HG02588 (cell line): ENCODE data around the gene ERLIN1.
"Not testable (repeated sequence)": the region's sequence is repeated elsewhere in the genome, so short reads cannot be mapped to it uniquely, and the experiment has no call there.

ENCODE experiments used
- ATAC-seq: cut with Tn5 transposase; IDR thresholded peaks from one replicate; pipeline ENCODE4 v1.9.1; 2021; ENCODE audit warnings: mild to moderate bottlenecking, moderate library complexity; ENCODE audit not compliant: unreplicated experiment

The ERLIN1 gene

DNA sequence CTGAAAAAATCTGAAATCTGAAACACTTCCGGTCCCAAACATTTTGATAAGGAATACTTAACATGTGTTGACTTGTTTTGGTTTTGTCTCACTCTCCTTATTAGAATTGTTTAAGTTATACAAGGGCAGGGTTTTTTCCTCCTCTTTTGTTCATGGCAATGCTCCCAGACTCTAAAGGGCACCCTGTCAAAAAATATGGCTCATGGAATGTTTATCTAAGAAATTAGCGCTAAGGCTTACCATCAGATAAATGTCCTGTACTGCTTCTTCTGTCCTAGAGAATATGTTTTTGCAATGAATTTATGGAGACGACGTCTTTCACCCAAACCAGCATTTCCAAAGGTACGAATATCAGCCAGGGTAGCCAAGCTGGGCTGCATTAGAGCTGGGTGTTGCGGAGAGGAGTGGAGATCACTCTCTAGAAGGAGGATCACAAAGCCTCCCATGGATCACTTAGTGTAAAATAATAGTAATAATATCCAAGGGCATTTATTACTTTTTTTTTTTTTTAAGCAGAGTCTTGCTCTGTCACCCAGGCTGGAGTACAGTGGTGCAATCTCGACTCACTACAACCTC lies 46.8 kb downstream of the ERLIN1 start:
- ATAC-seq = no peak

DNA sequence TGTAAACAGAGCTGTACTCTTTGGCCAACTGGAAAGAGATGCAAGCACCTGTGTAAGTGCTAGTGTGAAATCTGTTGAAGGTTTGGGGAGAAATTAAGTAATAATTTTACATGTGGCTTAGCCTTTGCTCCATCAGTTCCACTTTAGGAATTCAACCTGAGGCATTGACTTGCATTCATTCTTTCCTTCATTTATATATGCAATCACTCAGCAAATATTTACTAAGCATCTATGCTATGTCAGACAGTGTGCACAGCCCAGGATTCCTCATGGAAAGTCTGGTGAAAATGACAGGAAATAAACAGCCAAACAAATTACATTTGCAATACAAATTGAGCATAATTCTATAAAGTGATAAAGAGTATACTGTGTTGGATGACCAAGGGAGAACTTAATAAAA lies 50.3 kb downstream of the ERLIN1 start:
- ATAC-seq = no peak

DNA sequence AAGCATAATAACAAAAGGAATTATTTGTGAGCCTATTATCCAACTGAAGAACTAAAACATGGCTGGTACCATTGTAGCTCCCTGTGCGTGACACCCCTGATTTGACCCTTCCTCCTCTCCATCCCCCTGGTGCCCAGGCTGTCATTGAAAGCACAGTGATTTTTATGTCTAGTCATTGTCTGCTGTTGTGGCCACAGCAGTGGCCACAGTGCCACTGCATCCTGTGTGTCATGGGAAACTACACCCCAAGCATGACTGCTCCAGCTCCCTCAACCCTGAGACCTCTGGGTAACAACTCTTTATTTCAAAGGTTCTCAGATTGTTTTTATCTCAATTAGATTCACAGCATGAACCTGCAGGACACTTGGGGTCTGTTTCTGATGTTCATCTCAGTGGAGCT lies 52.0 kb downstream of the ERLIN1 start:
- ATAC-seq = no peak

DNA sequence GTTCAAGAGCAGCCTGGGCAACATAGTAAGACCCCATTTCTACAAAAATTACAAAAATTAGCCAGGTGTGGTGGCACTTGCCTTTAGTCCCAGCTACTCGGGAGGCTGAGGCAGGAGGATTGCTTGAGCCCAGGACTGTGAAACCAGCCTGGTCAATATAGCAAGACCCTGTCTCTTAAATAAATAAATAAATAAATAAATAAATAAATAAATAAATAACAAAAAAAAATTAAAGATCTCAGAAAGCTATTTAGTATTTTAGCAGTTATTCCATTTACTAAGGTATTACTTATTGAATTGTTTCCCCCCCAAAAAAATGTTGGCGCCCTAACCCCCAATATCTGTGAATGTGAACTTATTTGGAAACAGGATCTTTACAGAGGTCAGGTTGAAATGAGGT lies 53.4 kb downstream of the ERLIN1 start:
- no peak for ATAC-seq

DNA sequence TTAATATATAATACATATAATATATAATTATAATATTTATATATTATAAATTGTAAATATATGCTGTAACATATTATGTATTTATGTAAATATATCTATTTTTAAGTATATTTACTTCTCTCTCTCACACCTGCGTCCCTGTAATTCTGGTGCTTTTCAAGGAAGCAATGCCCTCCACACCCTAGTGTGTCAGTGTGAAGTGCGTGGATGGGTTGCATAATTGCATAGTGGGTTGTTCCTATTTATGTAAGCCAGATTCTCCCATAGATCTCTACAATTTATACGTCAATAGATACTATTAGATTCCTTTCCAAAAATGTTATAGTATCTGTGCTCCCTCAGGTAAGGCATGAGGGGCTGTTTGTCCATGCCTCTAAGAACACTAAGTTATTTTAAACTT lies 54.3 kb downstream of the ERLIN1 start:
- ATAC-seq = no peak

DNA sequence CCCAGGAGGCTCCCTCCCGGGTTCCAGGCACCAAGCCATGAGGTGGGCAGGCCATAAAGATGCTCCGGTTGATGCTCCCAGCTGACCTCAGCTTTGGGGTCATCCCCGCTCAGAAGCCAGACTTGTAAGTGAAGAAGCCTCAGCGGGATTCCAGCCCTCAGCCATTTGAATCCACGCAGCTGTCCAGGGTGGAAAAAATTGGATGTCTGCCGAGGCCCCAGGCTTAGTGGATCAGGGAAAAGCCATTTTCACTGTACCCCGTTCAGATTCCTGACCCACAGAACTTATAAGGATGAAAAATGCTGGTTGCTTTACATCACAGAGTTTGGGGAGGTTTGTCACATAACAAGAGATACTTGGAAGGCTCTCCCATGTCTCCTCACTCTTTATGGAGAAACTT lies 55.0 kb downstream of the ERLIN1 start:
- ATAC-seq = no peak

DNA sequence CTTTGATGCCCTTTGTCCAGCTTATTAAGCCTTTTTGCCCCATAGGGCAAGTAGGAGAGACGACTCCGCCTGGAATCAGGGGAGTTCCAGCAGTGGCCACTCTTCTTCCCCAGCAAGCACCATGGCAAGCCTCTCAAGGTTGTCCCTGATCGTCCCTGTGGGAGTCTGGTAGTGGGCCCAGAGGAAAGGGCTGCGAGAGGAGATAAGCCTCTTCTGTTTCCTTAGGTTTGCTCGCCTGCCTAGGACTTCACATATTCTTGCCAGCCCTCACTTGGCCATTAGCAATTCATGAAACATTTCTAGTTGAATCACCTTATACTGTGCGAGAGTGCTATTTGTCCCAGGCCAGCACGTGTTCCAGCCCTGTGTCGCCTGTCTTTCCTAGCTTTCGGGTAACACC lies 56.4 kb downstream of the ERLIN1 start:
- no peak for ATAC-seq

DNA sequence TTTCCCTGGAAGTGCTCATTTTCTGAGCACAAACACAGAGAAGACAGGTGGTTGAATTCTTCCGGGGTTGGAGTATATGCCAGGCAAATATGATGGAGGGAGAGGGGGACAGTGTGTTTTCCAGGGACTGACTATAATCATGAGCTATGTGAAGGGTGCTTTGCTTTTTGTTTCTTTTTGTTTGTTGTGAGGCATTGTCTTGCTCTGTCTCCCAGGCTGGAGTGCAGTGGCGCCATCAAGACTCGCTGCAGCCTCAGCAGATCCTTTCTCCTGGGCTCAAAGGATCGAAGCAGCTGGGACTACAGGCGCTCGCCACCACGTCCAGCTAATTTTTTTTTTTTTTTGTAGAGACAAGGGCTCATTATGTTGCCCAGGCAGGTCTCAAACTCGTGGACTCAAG lies 56.9 kb downstream of the ERLIN1 start:
- no peak for ATAC-seq

DNA sequence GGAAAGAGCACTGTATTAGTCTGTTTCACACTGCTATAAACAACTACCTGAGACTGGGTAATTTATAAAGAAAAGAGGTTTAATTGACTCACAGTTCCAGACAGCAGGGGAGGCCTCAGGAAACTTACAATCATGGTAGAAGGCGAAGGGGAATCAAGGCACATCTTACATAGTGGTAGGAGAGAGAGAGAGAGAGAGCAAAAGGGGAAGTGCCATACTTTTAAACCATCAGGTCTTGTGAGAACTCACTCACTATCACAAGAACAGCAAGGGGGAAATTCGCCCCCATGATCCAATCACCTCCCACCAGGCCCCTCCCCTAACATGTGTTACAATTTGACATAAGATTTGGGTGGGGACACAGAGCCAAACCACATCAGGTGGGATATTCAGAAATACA lies 60.5 kb downstream of the ERLIN1 start:
- ATAC-seq = not testable (repeated sequence)

DNA sequence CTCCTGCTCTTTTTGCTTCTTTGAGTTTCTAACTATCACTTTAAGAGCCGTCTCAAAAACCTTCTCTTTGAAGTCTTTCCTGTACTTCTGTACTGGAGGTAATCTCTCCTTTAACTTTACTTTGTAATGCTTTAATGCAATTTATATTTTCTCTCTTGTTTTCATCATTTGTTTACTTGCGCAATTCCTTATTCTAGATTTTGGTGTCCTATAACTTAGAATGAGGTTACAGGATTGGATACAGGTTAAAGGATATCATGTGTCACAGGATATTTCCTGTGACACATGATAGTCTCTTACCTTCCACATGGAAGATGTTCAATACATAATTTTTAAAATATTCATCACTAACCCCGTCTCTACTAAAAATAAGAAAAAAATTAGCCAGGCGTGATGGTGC lies 61.7 kb downstream of the ERLIN1 start:
- ATAC-seq = no peak

DNA sequence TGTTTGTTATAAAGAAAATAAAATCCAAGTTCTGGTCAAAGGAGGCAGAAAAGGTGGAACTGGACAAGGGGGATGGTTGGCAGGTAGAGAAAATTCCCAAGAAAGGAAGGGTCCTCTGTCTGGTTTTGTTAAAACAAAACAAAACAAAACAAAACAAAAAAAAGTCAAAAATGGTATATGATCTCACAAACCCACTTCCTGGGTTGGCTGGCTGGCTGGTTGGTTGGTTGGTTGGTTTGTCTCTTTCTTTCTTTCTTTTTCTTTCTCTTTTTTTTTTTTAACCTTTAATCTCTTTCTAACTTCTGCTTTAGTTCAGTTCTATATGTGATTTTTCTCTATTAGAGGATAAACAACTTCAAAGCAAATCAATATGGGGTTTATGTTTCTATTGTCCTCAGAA lies 63.0 kb downstream of the ERLIN1 start:
- ATAC-seq = no peak

DNA sequence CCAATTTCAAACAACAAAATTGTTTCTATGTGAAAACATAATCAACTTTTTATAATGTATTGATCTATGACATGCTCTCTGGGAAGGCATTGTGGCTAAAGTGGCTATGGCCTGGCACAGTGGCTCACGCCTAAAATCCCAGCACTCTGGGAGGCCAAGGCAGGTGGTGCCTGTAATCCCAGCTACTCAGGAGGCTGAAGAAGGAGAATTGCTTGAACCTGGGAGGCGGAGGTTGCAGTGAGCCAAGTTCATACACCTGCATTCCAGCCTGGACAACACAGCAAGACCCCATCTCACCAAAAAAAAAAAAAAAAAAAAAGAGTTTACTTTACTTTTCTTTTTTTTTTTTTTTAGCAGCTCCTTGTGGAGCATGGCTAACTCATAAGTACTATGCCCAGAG lies 65.3 kb downstream of the ERLIN1 start:
- ATAC-seq = no peak

DNA sequence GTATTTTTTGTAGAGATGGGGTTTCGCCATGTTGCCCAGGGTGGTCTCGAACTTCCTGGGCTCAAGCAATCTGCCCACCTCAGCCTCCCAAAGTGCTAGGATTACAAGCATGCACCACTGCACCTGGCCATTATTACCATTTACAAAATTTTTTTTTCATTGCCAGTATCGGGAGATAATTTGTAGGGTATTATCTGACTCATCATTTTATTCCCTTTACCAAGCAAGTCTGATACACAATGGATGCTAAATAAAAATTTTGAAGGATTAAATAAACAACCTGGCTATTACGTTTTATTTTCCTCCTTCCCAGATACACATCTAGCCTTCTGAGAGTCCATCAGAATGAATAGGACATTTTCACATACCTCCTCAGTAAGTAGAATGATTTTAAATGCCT lies 66.1 kb downstream of the ERLIN1 start:
- no peak for ATAC-seq

DNA sequence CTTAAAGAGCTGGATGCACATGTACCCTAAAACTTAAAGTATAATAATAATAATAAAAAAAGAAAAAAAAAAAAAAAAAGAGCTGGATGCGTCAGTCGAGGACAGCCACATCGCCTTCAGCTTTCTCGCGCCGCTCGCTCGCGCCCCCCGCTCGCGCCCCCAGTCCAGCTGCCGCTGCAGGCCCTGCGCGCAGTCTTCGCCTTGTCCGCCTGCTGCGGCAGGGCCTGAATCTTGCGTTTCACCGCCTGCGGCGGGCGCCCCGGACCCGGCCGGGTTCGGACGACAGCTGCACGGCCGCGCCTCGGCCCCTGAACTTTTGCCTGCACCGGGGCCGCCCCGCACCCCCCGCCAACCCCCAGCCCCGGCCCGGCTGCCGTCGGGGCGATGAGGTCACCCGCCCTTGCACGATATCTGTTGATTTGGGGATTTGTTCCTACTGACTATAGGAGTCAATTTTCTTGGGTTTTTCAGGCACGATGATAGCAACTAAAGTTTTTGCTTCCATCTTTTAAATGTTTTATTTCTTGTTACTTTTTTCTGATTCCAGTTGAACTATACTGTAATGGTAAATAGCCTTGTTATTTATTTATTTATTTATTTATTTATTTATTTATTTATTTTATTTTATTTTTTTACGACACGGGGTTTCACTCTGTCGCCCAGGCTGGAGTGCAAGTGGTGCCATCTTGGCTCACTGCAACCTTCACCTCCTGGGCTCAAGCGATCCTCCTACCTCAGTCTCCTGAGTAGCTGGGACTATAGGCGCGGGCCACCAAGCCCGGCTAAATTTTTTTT lies 70.7 kb downstream of the ERLIN1 start:
- no peak for ATAC-seq

DNA sequence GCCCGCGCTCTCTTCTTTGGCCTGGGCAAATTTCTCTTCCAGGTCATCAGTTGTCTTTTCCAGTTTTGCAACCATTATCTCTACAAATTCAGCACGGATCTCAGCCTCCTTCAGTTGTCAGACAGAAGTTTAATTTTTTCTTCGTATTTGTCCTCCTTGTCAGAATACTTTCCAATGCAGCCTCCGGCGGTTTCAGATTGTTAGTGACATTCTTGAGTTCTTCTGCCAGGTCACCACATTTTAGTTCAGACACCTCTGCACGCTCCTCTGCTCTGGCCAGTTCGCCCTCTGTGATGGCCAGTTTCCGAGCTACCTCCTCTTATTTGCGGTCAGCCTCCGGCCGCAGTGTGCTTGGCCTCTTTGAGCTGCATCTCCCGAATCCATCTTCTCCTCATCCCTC lies 71.4 kb downstream of the ERLIN1 start:
- no peak for ATAC-seq

DNA sequence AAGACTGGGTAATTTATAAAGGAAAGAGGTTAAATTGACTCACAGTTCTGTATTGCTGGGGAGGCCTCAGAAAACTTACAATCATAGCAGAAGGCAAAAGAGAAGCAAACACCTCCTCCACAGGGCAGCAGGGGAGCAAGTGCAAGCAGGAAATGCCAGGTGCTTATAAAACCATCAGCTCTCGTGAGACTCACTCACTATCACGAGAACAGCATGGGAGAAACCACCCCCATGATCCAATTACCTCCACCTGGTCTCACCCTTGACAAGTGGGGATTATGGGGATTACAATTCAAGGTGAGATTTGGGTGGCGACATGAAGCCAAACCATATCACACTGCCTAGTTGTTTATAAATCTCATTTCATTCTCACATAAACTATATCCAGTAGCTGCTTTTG lies 76.2 kb downstream of the ERLIN1 start:
- no peak for ATAC-seq

DNA sequence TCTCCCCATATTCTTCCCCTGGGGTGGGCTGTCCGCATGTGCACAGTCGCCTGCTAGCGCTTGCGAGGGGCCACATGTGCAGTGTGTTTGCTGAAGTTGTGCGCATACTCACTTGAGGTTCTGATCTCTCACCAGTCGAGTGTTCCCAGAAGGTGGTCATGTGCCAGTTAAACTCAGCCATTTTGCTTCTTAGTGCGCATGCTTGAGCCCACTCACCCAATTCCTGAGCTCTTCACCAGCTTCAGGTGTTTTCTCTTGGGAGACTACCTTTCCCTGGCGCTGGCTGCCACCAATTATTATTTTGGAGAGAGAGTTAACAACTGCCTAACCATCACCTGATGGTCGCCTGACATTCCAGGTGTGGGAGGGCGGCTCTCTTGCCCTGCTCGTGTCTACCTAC lies 79.0 kb downstream of the ERLIN1 start:
- ATAC-seq = no peak

DNA sequence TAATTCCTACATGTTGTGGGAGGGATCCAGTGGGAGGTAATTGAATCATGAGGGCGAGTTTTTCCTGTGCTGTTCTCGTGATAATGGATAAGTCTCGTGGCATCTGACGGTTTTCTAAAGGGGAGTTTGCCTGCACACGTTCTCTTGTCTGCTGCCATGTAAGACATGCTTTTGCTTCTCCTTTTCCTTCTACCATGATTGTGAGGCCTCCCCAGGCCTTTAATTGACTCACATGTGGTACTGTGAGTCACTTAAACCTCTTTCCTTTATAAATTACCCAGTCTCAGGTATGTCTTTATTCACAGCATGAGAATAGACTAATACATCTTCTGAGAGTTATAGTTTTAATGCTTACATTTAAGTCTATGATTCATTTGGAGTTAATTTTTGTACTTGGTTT lies 81.5 kb downstream of the ERLIN1 start:
- ATAC-seq = no peak

DNA sequence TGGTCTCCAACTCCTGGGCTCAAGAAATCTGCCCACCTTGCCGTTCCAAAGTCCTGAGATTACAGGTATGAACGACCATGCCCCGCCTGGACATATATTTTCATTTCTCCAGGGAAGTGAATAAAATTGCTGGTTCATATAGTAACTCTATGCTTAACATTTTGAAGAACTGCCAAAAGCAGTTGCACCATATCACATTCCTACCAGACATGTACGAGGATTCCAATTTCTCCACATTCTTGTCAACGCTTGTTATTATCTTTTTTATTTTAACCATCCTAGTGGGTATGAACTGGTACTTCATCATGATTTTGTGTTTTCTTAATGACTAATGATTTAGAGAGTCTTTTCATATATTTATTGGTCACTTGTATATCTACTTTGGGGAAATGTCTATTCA lies 82.2 kb downstream of the ERLIN1 start:
- ATAC-seq = no peak

DNA sequence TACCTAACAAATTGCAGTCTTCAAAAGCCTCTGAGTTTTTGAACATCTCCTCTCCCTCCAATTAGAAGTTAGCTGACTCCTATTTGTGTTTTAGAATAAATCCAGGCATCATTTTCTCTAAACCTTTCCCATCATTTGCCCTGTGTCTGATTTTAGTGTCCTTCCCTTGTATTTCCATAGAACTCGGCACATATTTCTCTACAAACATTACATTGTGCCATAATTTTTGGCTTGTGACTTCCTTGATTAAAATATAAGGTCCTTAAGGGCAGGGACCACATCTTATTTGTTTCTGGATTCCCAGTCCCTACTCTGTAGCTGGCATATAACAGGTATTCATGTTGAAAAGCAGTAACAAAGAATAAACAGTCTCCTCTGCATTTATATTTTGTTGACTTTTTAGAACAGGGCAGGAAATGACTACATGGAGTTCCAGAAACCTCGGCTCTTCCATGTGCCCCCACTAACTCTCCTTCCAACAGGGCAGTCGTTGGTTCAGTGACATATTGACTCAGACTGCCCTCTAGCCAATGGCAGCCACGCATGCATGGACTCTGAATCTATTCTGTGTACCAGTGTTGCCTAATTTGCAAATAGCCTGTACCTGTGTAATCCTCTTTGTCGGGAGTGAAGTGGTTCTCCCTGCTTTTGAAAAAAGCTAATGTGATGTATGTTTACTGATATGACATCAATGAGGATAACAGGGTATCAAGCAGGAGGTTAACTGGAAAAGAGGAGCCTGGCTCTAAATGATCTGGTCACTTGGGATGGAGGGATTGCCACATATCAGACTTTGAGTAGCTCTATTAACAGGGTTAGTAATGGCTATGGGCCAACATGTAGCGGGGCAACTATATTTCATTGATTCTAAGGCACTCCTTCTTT lies 84.4 kb downstream of the ERLIN1 start:
- no peak for ATAC-seq

DNA sequence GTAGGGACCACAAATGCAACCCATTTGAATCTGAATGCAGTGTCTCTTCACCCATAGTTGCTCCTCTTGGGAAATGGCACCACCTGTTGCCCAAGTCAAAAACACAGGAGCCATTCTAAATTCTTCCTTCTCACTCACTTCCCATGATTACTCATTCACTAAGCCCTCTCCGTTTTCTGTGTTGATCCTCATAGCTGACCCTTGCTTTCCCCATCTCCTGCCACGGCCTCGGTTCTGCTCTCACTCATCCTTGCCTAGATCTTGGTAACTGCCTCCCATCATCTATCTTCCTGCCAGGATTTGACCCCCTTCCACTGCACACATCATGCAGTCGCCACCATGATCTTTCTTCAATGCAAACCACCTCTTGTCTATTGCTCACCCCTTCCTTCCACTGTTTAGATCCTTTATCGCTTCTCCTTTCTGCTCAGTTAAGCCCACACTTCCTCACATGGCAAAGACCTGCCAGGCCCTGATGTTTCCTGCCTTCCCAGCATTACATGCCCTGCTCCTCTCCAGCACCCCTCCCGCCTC lies 85.1 kb downstream of the ERLIN1 start:
- no peak for ATAC-seq
